Small intestine (tissue), 7 donors: ENCODE results near the gene BORCS8. TPM values are rescaled to one million over a fixed set of nuclear protein-coding genes. Genes with fewer than 3 reads are reported as not detected.

Experiments
- DNase-seq, 2 donors: peaks; one replicate each; pipeline versions ENCODE4 v3.0.0 to v3.0.0-alpha.2; 2013
- FAIRE-seq: peaks from 2 replicates; lab custom pipeline; 2012; peaks lifted over from hg19 to GRCh38; lab: Jason Lieb, UNC
- H3K27ac ChIP-seq, 3 donors: one replicate each; pipeline ENCODE4 v1.5.1; 2013; ENCODE audit warnings: low read length in 2 of 3, mild to moderate bottlenecking in 2 of 3, control low read depth in 1 of 3, inconsistent platforms in 1 of 3, low read depth in 1 of 3, moderate library complexity in 1 of 3
- H3K27me3 ChIP-seq, 3 donors: one replicate each; pipeline ENCODE4 v1.6.1; 2013; ENCODE audit warnings: low read length in 3 of 3, inconsistent platforms in 1 of 3; ENCODE audit not compliant: control insufficient read depth in 3 of 3, insufficient read depth in 3 of 3
- H3K36me3 ChIP-seq, 3 donors: one replicate each; pipeline ENCODE4 v1.6.1; 2013; ENCODE audit warnings: low read length in 3 of 3, inconsistent platforms in 1 of 3, low read depth in 1 of 3, mild to moderate bottlenecking in 1 of 3, moderate library complexity in 1 of 3; ENCODE audit not compliant: control insufficient read depth in 3 of 3, insufficient read depth in 2 of 3
- H3K4me1 ChIP-seq, 3 donors: one replicate each; pipeline ENCODE4 v1.6.1; 2013; ENCODE audit warnings: low read length in 2 of 3, inconsistent platforms in 1 of 3, low read depth in 1 of 3, mild to moderate bottlenecking in 1 of 3, moderate library complexity in 1 of 3; ENCODE audit not compliant: control insufficient read depth in 3 of 3, insufficient read depth in 2 of 3
- H3K4me3 ChIP-seq, 3 donors: one replicate each; pipeline ENCODE4 v1.5.1; 2013; ENCODE audit warnings: low read length in 3 of 3, control low read depth in 1 of 3, inconsistent platforms in 1 of 3, low read depth in 1 of 3, mild to moderate bottlenecking in 1 of 3, moderate library complexity in 1 of 3
- H3K9me3 ChIP-seq, 2 donors: one replicate each; pipeline ENCODE4 v1.6.1; 2013; ENCODE audit warnings: low read depth in 1 of 2, low read length in 1 of 2; ENCODE audit not compliant: control insufficient read depth in 2 of 2, insufficient read depth in 1 of 2
- WGBS, 3 donors: extraction: QIAGEN DNeasy Blood & Tissue Kit; methylation state at CpG; one replicate each; pipeline ENCODE4 v1.1.7; 2013; 5-methylcytosine and 5-hydroxymethylcytosine counted together
- polyA plus RNA-seq, 4 donors: library from polyadenylated mRNA; stranded (reverse) in 3 of 4; unstranded in 1 of 4; fragments of 200-250 nt in 3 of 4; fragments of 120-200 nt in 1 of 4; gene quantifications; one replicate each; pipeline versions ENCODE4 v1.2.1 to v1.2.3, GENCODE V29; 2013
- donor health status: healthy with polysubstance abuse.
- donor health status: control.
- donor health status: control.
- donor health status: Bipolar disorder and iron deficiency.
- donor health status: healthy.

BORCS8 gene
- polyA plus RNA-seq, 4 donors, result 15.1 to 24.7 (median 18.4) TPM

DNA sequence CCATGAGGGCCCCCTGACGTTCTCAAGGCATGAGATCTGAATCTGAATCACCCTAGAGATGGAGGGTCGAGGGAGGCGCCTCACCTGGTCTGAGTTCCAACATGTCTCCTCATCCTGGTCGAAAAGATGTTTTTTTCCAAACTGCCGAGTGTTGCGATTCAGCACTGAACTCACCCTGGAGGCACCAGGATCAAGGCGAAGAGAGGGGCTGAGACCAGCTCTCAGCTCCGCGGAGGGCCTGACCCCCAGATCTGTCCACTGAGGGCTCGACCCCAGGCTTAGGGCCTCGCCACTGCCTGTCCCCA is 10.7 kb upstream of the BORCS8 start:
- Histone ChIP-seq H3K4me3 (peak overlapping the region in 2 of 3 donors; percentile 75 to 97), H3K36me3 (peaks cover 4 to 40% (median 4%) of the 10 kb centered on the region in 3 donors), H3K4me1 (peaks cover 0 to 9% (median 4%) of the 10 kb centered on the region in 3 donors), H3K27ac (peak overlapping the region; percentile 50 to 79 (median 67)), H3K27me3 (peaks cover 0 to 11% (median under 1%) of the 10 kb centered on the region in 3 donors), H3K9me3 (peaks cover 0 to 2% of the 10 kb centered on the region in 2 donors)
- WGBS, 3 donors, result 2 to 13% (median 6%) methylated on average over 11 of the region's 11 CpGs
- FAIRE-seq (no peak), DNase-seq (no peak)

DNA sequence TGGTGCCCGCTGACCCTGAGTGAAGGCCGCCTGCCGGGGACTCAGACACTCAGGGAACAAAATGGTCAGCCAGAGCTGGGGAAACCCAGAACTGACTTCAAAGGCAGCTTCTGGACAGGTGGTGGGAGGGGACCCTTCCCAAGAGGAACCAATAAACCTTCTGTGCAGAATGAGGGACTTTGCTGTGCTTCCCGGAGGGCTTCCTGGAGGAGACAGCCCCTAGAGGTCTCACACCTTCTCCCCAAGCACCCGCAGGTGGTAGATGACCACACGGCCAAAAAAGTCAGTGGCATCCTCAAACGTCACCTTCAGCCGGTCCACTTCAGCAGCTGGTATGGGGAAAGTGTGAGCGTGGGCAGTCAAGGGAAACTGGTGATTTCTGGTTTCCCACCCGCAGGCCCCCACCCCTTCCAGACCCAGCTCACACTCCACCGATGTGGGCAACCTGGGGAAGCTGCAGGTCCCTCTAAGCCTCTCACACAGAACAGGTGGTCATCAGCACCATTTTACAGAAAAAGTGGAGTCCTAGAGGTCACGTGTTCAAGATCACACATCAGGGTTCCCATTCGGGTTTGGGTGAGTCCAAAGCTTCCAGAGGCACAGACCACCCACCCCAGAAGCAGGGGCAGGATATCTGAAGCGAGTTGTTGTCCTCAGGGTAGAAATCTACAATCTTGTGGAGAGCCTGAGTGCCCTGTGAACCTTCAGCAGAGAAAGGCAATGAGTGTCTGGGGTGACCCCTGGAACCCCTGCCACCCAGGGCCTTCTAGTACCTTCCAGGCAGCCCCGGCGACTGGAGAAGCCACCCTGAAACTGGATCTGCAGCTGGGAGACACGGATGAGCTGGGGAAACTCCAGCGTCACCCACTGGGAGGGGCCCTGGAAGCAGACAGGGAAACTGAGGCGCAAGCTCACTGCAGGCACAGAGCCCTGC is 10.0 kb upstream of the BORCS8 start:
- no peak for DNase-seq
- FAIRE-seq, result no peak
- 65 to 75% (median 71%) methylated on average over 19 of the region's 19 CpGs for WGBS, 3 donors
- H3K4me3 ChIP-seq, result peak overlapping the region in 2 of 3 donors; percentile 75 to 97
- peaks cover 0 to 9% (median 4%) of the 10 kb centered on the region in 3 donors for H3K4me1 ChIP-seq
- H3K27ac ChIP-seq, result no peak overlapping the region
- peaks cover 4 to 47% (median 6%) of the 10 kb centered on the region in 3 donors for H3K36me3 ChIP-seq
- peaks cover 0 to 11% (median 0%) of the 10 kb centered on the region in 3 donors for H3K27me3 ChIP-seq
- H3K9me3 ChIP-seq, result no peaks in the 10 kb centered on the region

DNA sequence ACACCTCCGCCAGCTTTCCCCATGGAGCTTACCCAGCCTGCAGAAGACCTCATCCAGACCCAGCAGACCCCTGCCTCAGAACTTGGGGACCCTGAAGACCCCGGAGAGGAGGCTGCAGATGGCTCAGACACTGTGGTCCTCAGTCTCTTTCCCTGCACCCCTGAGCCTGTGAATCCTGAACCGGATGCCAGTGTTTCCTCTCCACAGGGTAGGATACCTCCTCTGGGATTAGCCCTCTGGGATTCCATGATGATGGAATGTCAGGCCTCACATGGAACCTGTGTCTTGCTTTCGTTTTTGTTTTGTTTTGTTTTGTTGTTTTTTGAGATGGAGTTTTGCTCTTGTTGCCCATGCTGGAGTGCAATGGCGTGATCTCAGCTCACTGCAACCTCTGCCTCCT is 2.0 kb upstream of the BORCS8 start:
- no peaks in the 10 kb centered on the region for H3K9me3 ChIP-seq
- 72 to 79% (median 77%) methylated on average over 5 of the region's 5 CpGs for WGBS, 3 donors
- H3K4me1 ChIP-seq, result peaks cover 3 to 9% (median 4%) of the 10 kb centered on the region in 3 donors
- DNase-seq (no peak), FAIRE-seq (no peak)
- H3K4me3 ChIP-seq, result no peak overlapping the region
- H3K27ac ChIP-seq, result peak overlapping the region in 1 of 3 donors; percentile 31
- H3K27me3 ChIP-seq, result no peaks in the 10 kb centered on the region
- peaks cover 2 to 31% (median 2%) of the 10 kb centered on the region in 3 donors for H3K36me3 ChIP-seq

DNA sequence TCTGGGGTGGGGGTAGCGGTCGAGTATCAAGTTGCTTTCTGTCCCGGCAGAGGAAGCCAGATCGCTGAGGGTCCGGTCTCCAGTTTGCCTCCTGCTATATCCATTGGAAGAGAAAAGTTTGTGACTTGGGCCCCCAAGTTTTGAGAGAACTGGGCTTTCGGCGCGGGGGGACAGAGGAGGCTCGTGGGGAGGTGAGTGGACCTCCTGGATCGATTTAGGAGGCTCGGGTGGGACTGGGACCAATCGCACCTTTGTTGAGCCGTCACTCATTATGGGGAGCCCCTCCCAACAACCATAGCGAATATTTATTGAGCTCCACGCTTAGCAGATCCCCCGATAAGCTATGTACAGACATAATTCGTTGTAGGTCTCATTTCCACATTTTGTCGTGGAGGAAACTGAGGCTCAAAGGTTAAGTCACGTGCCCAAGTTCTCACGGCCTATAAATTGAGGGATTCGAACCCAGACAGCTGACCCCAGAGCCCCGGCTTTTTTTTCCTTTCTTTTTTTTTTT is 1.0 kb upstream of the BORCS8 start:
- H3K36me3 ChIP-seq, result peaks cover 0 to 26% (median 2%) of the 10 kb centered on the region in 3 donors
- DNase-seq (peak in 1 of 2 donors; percentile 25), FAIRE-seq (no peak)
- no peaks in the 10 kb centered on the region for H3K27me3 ChIP-seq
- peak overlapping the region; percentile 44 to 72 (median 60) for H3K27ac ChIP-seq
- H3K4me1 ChIP-seq, result peaks cover 3 to 9% (median 4%) of the 10 kb centered on the region in 3 donors
- peak overlapping the region; percentile 73 to 79 (median 74) for H3K4me3 ChIP-seq
- WGBS, 3 donors, result 0 to 1% (median 0%) methylated on average over 21 to 22 of the region's 22 CpGs
- no peaks in the 10 kb centered on the region for H3K9me3 ChIP-seq

DNA sequence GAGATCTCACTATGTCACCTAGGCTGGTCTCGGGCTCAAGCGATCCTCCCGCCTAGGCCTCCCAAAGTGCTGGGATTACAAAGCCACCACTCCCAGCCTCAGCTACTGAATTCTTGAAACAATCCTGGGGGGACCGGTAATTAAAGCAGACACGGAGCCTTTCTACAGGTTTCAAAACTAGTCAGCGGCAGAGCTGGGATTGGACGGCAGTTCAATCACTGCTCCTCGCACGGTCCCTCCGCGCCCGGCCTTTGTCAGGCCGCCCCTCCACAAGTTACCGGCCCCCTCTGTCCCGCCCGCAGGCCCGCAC is 229 bp downstream of the BORCS8 start:
- H3K27me3 ChIP-seq, result no peaks in the 10 kb centered on the region
- 0 to 1% (median 1%) methylated on average over 15 to 17 of the region's 17 CpGs for WGBS, 3 donors
- peak overlapping the region; percentile 98 to 100 (median 99) for H3K27ac ChIP-seq
- H3K4me3 ChIP-seq, result peak overlapping the region; percentile 79 to 94 (median 89)
- H3K36me3 ChIP-seq, result peaks cover 0 to 17% (median 3%) of the 10 kb centered on the region in 3 donors
- peaks cover 3 to 9% (median 4%) of the 10 kb centered on the region in 3 donors for H3K4me1 ChIP-seq
- H3K9me3 ChIP-seq, result no peaks in the 10 kb centered on the region
- DNase-seq, result no peak
- no peak for FAIRE-seq

DNA sequence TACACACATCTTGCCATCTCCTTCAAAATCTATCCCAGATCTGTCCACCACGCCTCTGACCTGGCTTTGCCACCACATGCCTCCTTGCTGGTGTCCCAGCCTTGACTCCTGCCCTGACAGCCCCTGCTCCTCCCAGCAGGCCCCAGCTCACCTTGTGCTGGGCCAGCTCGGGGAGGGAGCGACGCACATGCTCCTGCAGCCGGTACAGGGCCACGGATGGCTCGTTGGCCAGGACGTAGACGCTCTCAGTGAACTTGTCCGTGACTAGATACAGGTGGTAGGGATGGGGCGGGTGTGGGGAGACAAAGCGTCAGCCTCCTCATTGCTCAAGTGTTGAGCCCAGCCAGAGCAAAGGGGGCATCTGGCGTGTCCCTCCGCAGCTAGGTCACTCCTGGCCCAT is 5.2 kb downstream of the BORCS8 start:
- DNase-seq (no peak), FAIRE-seq (no peak)
- Histone ChIP-seq H3K36me3 (peaks cover 4 to 39% (median 9%) of the 10 kb centered on the region in 3 donors), H3K9me3 (no peaks in the 10 kb centered on the region), H3K4me3 (no peak overlapping the region), H3K27me3 (no peaks in the 10 kb centered on the region), H3K27ac (no peak overlapping the region), H3K4me1 (peaks cover 0 to 6% (median 4%) of the 10 kb centered on the region in 3 donors)
- WGBS, 3 donors, result 95 to 97% (median 95%) methylated on average over 14 of the region's 14 CpGs

DNA sequence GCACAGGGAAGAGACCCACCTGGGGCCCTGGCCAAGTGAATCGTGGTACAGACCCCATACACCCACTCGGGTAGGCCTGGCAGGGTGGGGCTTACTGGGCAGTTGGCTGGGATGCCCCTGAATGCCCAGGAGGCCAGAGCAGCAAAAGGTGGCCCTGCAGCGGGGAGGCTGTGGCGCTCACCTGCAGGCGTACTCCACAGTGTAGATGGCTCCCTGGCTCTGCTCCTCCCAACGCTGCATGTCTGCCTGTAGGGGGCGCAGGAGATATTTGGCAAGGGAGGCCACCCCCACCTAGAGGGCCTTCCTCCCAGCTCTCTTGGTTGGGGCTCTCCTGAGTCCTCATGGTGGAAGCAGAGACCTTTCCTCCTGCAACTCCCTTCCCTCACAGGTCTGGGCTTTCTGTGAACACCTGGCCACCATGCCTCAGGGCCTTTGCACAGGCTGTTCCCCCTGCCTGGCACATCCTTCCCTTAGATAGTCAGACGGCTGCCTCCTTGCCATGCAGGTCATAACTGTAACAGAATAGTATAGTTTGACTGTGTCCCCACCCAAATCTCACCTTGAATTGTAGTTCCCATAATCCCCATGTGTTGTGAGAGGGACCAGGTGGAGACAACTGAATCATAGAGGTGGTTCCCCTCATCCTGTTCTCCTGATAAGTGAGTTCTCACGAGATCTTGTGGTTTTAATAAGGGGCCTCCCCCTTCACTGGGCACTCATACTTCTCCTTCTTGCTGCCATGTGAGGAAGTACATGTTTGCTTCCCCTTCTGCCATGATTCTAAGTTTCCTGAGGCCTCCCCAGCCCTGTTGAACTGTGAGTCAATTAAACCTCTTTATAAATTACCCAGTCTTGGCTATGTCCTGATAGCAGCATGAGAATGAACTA is 5.9 kb downstream of the BORCS8 start:
- Histone ChIP-seq H3K27me3 (no peaks in the 10 kb centered on the region), H3K4me1 (peaks cover 0 to 4% (median 4%) of the 10 kb centered on the region in 3 donors), H3K4me3 (no peak overlapping the region), H3K36me3 (peaks cover 4 to 46% (median 11%) of the 10 kb centered on the region in 3 donors), H3K27ac (no peak overlapping the region), H3K9me3 (no peaks in the 10 kb centered on the region)
- DNase-seq (peak; percentile 53 to 67), FAIRE-seq (no peak)
- 64 to 73% (median 66%) methylated on average over 8 to 9 of the region's 9 CpGs for WGBS, 3 donors

DNA sequence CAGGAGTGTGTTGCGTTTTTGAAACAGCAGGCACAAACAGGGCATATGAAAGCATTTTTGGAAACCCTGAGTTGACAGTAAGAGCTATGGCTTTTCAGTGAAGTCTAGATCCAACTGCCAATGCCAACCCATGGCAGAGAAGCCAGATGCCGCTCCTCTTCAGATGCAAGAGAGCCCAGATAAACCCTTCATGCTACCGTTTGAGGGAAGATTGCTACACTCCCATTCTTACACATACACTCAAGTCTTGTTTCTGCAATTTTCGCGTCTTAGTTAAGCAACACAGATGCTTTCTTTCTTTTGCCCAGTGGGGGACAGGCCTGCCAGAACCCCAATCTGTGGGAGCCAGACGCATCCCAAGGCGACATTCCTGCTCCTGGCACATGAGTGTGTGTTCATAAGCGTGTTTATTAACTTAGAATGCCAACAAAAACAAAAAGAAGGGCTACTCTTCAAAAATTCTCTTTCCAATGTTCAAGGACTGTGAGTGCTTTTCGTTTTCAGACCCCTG is 10.4 kb downstream of the BORCS8 start:
- H3K9me3 ChIP-seq, result peaks cover 0 to 4% of the 10 kb centered on the region in 2 donors
- DNase-seq, result no peak
- H3K4me3 ChIP-seq, result no peak overlapping the region
- 92 to 95% (median 92%) methylated on average over 9 of the region's 9 CpGs for WGBS, 3 donors
- H3K27me3 ChIP-seq, result no peaks in the 10 kb centered on the region
- FAIRE-seq, result no peak
- H3K4me1 ChIP-seq, result no peaks in the 10 kb centered on the region
- H3K27ac ChIP-seq, result no peak overlapping the region
- peaks cover 3 to 68% (median 19%) of the 10 kb centered on the region in 3 donors for H3K36me3 ChIP-seq
